HG03558 (cell line): ENCODE data around the gene AMPD3.

Experiments
- ATAC-seq: cut with Tn5 transposase; IDR thresholded peaks from one replicate; pipeline ENCODE4 v1.9.1; 2021; ENCODE audit warnings: moderate number of reproducible peaks; ENCODE audit not compliant: unreplicated experiment; ENCODE audit errors: extremely low read depth

The AMPD3 gene

GRCh38 chr11:10500757-10501684 is 46.0 kb downstream of the AMPD3 start:
- ATAC-seq: no peak

GRCh38 chr11:10502065-10502680 is 47.1 kb downstream of the AMPD3 start:
- ATAC-seq: no peak

- ATAC-seq: no peak
Measured at GRCh38 chr11:10502770-10503169, 47.7 kb downstream of the AMPD3 start.

DNA sequence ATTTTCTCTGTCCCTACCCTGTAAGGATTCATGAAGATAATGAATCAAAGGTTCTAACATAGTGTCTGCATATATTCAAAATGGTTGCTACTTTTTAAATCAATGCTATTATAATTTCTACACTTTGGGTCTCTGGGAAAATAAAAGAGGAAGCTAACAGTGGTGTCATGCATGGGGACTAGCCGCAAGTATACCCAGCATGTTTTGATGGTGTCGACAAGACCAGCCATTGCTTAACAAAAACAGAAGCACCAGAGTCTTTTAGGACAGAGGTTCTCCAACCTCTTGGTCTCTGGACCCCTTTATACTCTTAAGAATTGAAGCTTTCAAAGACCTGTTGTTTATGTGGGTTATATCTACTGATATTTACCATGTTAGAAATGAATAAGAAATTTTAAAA is 48.2 kb downstream of the AMPD3 start:
- no peak for ATAC-seq

- ATAC-seq: no peak
Measured at GRCh38 chr11:10503777-10504480, 48.9 kb downstream of the AMPD3 start.

GRCh38 chr11:10504490-10504889 is 49.4 kb downstream of the AMPD3 start:
- ATAC-seq: no peak

GRCh38 chr11:10505278-10506007 is 50.4 kb downstream of the AMPD3 start:
- no peak for ATAC-seq

- ATAC-seq: no peak
Measured at GRCh38 chr11:10506008-10506370, 50.9 kb downstream of the AMPD3 start.

DNA sequence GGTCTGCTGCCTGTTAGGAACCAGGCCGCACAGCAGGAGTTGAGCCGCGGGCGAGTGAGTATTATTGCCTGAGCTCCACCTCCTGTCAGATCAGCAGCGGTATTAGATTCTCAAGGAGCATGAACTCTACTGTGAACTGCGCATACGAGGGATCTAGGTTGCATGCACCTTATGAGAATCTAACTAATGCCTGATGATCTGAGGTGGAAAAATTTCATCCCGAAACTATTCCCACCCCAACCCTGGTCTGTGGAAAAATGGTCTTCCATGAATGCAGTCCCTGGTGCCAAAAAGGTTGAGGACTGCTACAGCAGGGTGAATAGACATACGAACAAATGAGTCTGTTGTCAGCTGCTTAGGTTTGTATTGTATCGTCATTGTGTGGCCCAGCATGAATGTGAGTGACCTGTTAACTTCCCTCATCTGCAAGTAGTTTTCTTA is 56.1 kb downstream of the AMPD3 start:
- ATAC-seq: no peak

DNA sequence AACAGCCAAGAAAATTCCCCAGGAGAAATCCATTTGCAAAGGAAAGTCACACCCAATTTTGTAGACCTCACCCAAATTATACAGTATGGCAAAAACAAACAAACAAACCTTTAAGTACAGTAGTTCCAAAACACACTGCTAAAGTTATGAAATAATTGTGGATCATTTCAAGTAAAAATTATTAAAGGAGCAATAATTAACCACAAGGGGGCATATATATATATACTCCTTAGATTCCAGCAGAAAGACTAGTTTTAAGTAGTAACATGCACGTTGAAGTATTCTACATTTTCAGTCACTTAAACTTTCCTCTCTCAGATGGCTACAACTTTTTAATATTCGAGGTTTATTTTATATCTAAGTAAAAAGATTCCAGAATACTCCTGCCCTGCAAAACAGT is 59.1 kb downstream of the AMPD3 start:
- ATAC-seq: no peak

- ATAC-seq: no peak
Measured at GRCh38 chr11:10514709-10515108, 59.6 kb downstream of the AMPD3 start.

DNA sequence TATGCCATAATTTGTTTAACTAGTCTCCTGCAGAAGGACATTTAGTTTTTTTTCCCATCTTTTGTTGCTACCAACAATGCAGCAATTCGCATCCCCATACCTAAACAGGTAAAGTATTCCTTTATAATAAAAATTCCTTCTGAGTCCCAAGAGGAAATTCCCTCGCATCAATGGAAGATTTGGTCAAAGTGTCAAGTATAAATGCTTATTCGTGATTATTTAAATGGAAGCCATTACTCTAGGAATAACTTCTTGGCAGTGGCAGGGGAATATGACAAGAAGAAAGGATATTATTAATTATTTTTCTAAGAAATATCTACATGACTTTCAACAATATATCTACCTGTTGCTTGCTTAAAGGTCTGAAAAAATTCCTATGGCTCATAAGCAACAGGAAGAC is 60.4 kb downstream of the AMPD3 start:
- ATAC-seq: no peak

GRCh38 chr11:10518123-10518522 is 63.1 kb downstream of the AMPD3 start:
- no peak for ATAC-seq

DNA sequence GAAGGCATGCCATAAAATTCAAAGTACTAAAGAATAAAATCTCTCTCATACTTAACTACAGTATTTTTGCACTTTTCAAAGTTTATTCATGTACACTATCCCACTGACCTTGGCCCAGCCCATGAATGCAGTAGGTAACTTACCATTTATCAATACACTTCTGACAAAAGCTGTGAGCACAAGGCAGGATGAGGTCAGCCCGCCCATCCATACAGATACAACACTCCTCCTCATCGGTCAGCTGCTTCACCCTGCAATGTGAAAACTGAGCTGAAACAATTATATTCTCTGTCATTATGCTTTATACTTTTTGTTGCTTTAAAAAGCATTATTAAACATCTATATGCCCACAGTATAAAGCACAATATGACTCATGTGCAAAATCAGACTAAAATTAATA is 63.8 kb downstream of the AMPD3 start:
- no peak for ATAC-seq

DNA sequence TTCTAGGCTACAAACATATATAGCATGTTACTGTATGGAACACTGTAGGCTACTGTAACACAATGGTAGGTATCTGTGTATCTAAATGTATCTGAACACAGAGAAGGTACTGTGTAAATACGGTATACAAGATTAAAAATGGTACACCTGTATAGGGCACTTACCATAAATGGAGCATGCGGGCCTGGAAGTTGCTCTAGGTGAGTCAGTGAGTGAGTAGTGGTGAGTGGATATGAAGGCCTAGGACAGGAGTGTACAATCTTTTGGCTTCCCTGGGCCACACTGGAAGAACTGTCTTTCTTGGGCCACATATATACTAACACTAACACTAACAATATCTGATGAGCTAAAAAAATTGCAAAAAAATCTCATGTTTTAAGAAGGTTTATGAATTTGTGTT is 64.6 kb downstream of the AMPD3 start:
- no peak for ATAC-seq

DNA sequence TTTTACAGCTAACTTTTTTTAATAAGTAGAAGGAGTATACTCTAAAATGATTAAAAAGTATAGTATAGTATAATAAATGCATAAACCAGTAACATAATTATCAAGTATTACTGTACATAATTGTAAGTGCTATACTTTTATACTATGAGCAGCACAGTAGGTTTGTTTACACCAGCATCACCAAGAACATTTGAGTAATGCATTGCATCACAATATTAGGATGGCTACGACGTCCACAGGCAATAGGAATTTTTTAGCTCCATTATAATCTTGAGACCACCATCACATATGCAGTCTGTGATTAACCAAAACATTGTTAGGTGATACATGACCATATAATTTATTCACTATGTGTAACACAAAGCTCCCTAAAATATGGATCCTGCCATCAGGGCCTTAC is 65.5 kb downstream of the AMPD3 start:
- no peak for ATAC-seq

- no peak for ATAC-seq
Measured at GRCh38 chr11:10522276-10522675, 67.2 kb downstream of the AMPD3 start.

DNA sequence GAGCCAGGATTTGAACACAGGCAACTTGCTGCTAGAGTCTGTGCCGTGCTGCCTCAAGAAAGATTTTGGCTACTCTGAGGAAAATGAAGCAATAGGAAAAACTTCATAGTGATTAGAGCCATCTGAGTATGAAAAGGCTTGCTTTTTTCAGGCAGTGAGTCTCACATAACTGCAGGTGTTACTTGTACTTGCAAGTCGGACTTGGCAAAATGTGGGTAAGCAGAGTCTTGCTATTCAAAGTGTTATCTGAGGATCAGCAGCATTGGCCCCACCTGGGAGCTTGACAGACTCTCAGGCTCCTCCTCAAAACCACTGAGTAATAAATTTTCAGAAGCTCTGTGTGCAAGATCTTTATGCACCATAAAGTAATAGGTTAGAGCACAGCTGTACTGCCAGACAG is 67.9 kb downstream of the AMPD3 start:
- ATAC-seq: no peak

- no peak for ATAC-seq
Measured at GRCh38 chr11:10524471-10524870, 69.4 kb downstream of the AMPD3 start.
